Measurements from ENCODE around the gene MPV17L2. TPM values are rescaled to one million over a fixed set of nuclear protein-coding genes. Genes with fewer than 3 reads are reported as not detected.

The MPV17L2 gene
- total and polyA plus RNA-seq, 10 of the 15 experiments (the other 5 are each of a cell fraction or from before 2014, with no cell fraction given), result 5.1 to 57.2 (median 22.9) TPM

DNA sequence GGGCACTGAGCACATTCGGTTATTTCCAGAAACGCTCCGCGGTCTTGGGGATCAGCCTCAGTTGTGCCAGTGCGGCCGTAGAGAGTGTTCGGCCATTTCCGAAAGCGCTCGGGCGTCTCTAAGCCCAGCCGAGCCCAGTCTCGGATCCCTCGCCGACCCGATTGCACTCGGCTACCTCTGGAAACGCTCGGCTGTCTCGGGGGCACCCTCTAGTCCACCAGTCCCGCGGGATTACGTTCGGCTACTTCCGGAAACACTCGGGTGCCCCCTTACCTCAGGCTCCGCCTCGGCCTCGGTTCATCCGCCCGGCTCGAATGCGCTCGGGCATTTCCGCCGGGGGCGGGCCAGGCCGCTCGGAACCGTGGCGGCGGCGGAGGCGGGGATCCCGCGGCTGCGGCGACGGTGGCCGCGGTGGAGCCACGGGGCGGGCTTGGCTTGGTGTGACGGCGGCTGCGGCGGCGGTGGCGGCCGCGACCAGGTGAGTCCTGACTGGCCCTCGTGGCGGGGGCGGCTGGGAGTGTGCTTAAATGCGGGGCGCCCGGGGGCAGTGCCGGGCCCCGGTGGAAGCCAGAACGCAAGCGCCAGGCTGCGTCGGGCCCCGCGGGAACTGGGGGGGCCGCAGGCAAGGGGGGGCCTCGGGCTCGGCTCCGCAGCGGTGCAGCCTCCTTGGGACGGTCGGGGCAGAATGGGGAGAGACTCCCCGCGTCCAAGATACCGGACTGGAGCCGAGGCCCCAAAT lies 40.0 kb upstream of the MPV17L2 start, which contains the start of gene PIK3R2 (continued):
- TF ChIP-seq, protein P1, sequence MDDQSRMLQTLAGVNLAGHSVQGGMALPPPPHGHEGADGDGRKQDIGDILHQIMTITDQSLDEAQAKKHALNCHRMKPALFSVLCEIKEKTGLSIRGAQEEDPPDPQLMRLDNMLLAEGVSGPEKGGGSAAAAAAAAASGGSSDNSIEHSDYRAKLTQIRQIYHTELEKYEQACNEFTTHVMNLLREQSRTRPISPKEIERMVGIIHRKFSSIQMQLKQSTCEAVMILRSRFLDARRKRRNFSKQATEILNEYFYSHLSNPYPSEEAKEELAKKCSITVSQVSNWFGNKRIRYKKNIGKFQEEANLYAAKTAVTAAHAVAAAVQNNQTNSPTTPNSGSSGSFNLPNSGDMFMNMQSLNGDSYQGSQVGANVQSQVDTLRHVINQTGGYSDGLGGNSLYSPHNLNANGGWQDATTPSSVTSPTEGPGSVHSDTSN (IDR thresholded peaks at IDR 0.05; ENCODE audit: insufficient replicate concordance, low read depth, low read length), result no peak
- TF ChIP-seq MXI1 (IDR thresholded peaks at IDR 0.05; ENCODE audit: low read depth, low read length) (peak; percentile 50; the same call in 1 of the 2 replicates), ETV6 (conservative IDR thresholded peaks at IDR 0.05 in 1 of 2, IDR thresholded peaks at IDR 0.05 in 1 of 2; ENCODE audit: borderline replicate concordance in 1 of 2, low read depth in 1 of 2) (no peak), RAD51 (IDR thresholded peaks at IDR 0.05) (no peak), DPF2 (IDR thresholded peaks at IDR 0.05) (peak; percentile 92), NBN (IDR thresholded peaks at IDR 0.05) (no peak), EED (IDR thresholded peaks at IDR 0.05; ENCODE audit: low read depth) (no peak), SPI1 (IDR thresholded peaks at IDR 0.05; ENCODE audit: borderline replicate concordance, insufficient read depth, low read depth, low read length) (no peak), NRF1 (conservative IDR thresholded peaks at IDR 0.05; ENCODE audit: low read depth, low read length) (no peak), ATF7 (IDR thresholded peaks at IDR 0.05; ENCODE audit: low read depth) (no peak), RB1 (IDR thresholded peaks at IDR 0.05; ENCODE audit: borderline replicate concordance) (peak; percentile 74)
- TF ChIP-seq, protein P2, sequence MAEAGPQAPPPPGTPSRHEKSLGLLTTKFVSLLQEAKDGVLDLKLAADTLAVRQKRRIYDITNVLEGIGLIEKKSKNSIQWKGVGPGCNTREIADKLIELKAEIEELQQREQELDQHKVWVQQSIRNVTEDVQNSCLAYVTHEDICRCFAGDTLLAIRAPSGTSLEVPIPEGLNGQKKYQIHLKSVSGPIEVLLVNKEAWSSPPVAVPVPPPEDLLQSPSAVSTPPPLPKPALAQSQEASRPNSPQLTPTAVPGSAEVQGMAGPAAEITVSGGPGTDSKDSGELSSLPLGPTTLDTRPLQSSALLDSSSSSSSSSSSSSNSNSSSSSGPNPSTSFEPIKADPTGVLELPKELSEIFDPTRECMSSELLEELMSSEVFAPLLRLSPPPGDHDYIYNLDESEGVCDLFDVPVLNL (IDR thresholded peaks at IDR 0.05; ENCODE audit: low read depth, low read length), result no peak
- TF ChIP-seq, protein P3, sequence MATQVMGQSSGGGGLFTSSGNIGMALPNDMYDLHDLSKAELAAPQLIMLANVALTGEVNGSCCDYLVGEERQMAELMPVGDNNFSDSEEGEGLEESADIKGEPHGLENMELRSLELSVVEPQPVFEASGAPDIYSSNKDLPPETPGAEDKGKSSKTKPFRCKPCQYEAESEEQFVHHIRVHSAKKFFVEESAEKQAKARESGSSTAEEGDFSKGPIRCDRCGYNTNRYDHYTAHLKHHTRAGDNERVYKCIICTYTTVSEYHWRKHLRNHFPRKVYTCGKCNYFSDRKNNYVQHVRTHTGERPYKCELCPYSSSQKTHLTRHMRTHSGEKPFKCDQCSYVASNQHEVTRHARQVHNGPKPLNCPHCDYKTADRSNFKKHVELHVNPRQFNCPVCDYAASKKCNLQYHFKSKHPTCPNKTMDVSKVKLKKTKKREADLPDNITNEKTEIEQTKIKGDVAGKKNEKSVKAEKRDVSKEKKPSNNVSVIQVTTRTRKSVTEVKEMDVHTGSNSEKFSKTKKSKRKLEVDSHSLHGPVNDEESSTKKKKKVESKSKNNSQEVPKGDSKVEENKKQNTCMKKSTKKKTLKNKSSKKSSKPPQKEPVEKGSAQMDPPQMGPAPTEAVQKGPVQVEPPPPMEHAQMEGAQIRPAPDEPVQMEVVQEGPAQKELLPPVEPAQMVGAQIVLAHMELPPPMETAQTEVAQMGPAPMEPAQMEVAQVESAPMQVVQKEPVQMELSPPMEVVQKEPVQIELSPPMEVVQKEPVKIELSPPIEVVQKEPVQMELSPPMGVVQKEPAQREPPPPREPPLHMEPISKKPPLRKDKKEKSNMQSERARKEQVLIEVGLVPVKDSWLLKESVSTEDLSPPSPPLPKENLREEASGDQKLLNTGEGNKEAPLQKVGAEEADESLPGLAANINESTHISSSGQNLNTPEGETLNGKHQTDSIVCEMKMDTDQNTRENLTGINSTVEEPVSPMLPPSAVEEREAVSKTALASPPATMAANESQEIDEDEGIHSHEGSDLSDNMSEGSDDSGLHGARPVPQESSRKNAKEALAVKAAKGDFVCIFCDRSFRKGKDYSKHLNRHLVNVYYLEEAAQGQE (IDR thresholded peaks at IDR 0.05; ENCODE audit: low read depth, low read length), result no peak
- TF ChIP-seq, protein P4, sequence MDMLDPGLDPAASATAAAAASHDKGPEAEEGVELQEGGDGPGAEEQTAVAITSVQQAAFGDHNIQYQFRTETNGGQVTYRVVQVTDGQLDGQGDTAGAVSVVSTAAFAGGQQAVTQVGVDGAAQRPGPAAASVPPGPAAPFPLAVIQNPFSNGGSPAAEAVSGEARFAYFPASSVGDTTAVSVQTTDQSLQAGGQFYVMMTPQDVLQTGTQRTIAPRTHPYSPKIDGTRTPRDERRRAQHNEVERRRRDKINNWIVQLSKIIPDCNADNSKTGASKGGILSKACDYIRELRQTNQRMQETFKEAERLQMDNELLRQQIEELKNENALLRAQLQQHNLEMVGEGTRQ (IDR thresholded peaks at IDR 0.05; ENCODE audit: borderline replicate concordance, low read depth, low read length), result no peak
- TF ChIP-seq, protein P5, sequence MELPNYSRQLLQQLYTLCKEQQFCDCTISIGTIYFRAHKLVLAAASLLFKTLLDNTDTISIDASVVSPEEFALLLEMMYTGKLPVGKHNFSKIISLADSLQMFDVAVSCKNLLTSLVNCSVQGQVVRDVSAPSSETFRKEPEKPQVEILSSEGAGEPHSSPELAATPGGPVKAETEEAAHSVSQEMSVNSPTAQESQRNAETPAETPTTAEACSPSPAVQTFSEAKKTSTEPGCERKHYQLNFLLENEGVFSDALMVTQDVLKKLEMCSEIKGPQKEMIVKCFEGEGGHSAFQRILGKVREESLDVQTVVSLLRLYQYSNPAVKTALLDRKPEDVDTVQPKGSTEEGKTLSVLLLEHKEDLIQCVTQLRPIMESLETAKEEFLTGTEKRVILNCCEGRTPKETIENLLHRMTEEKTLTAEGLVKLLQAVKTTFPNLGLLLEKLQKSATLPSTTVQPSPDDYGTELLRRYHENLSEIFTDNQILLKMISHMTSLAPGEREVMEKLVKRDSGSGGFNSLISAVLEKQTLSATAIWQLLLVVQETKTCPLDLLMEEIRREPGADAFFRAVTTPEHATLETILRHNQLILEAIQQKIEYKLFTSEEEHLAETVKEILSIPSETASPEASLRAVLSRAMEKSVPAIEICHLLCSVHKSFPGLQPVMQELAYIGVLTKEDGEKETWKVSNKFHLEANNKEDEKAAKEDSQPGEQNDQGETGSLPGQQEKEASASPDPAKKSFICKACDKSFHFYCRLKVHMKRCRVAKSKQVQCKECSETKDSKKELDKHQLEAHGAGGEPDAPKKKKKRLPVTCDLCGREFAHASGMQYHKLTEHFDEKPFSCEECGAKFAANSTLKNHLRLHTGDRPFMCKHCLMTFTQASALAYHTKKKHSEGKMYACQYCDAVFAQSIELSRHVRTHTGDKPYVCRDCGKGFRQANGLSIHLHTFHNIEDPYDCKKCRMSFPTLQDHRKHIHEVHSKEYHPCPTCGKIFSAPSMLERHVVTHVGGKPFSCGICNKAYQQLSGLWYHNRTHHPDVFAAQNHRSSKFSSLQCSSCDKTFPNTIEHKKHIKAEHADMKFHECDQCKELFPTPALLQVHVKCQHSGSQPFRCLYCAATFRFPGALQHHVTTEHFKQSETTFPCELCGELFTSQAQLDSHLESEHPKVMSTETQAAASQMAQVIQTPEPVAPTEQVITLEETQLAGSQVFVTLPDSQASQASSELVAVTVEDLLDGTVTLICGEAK (IDR thresholded peaks at IDR 0.05; ENCODE audit: borderline replicate concordance), result no peak

Data from GM12878 (cell line).